Muscle layer of colon (tissue), 2 donors: ENCODE measurements around the gene CLN6.

Experiments used
- H3K27ac ChIP-seq: one replicate; pipeline ENCODE4 v1.7.0; 2013; ENCODE audit warnings: low read depth, mild to moderate bottlenecking, low read length, moderate library complexity
- H3K27me3 ChIP-seq, 2 donors: one replicate each; pipeline ENCODE4 v1.7.0; 2013; ENCODE audit warnings: low read length in 2 of 2, mild to moderate bottlenecking in 2 of 2; ENCODE audit not compliant: insufficient read depth in 2 of 2, control insufficient read depth in 1 of 2
- H3K36me3 ChIP-seq: one replicate; pipeline ENCODE4 v1.7.0; 2013; ENCODE audit warnings: mild to moderate bottlenecking, low read length; ENCODE audit not compliant: insufficient read depth
- H3K4me1 ChIP-seq: one replicate; pipeline ENCODE4 v1.7.0; 2013; ENCODE audit warnings: mild to moderate bottlenecking, low read length; ENCODE audit not compliant: insufficient read depth
- H3K4me3 ChIP-seq, 2 donors: one replicate each; pipeline ENCODE4 v1.7.0; 2013; ENCODE audit warnings: low read length in 2 of 2, low read depth in 1 of 2, mild to moderate bottlenecking in 1 of 2, moderate library complexity in 1 of 2
- H3K9ac ChIP-seq: one replicate; pipeline ENCODE4 v1.7.0; 2013; ENCODE audit warnings: low read length
- H3K9me3 ChIP-seq: one replicate; pipeline ENCODE4 v1.7.0; 2013; ENCODE audit warnings: mild to moderate bottlenecking, low read length
- donor health status: abdominal sarcoma.
- donor health status: Adenocarcinoma of cecum.

CLN6 gene

DNA sequence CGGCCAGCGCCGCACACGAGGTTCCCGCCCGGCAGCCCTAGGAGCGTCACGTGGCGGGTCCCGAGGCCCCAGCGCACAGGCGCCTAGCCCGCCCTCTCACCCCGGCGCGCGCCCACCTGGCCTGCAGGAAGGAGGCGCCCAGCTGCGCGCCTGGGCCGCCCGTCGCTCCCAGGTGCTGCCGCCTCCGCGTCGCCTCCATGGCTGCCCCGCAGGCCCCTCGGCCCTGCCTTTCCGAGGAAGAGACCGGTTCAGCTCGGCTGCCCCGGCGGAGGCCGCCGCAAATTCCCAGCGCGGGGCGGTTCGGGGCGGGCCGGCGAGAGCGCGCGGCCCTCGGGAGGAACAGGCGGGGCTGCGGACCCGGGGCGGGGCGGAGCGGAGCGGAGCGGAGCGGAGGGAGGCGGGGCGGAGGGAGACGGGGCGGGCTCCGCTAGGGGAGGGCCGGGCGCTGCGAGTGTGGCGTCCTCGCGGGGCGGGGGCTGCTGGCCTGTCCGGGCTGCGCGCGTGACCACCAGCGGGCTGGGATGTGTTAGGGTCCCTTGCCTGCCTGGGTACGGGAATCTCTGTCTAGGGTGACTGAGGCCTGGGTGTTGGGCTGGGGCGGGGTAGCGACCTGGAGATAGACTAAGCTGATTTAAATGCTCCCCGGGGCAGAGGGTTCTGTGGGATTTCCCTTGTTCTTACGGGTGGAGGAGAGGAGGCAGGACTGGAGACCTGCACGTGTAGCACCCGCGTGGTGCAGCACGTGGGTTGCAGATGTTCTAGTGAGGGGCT, at the start of gene CLN6:
TSS of gene CLN6 (minus strand) at position 343 of the 771 bp plus-strand sequence. CDS start at position 199, 144 bp downstream.
- Histone ChIP-seq H3K9me3 (no peaks in the 10 kb centered on the region), H3K9ac (peak within 1 kb of the TSS; percentile 64), H3K27ac (peak within 1 kb of the TSS; percentile 80), H3K36me3 (no peaks in the 10 kb centered on the region), H3K27me3 (no peaks in the 10 kb centered on the region), H3K4me3 (peak within 1 kb of the TSS; percentile 77), H3K4me1 (peaks cover 17% of the 10 kb centered on the region)

DNA sequence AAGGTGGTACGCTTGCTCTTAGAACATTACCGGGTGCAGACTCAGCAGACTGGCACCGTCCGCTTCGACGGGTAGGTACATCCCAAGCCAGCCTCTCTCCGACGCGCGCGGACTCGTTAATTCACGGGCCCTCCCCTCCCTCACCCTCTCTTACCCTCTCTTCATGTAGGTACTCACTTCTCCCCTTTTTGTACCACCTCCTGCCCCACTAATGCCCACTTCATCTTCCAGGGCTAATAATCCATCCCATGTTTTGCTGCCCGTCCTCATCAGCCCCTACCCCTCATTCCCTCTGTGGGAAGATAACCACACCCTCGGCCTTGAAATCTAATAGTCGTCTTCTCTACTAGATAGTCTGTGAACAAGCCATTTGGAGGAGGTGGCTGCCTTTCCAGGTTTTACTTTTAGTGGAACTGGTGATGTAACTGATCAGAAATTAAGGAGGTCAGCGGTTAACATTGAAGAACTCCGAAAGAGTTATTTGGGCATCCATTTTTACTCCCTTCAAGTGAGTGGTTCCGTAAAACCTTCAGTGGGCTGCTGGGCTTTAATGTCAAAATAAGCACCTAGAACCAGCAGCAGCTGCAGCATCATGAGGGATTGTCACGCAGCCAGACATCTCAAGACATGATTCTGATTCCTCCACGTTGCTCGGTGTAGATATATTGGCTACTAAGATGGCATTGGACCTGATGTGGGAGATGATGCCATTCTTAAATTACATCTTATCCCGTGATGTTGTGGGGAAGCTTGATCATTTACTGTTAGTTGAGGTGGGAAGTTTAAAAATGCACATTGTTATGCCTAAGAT, 49.3 kb upstream of the CLN6 start:
- H3K27ac ChIP-seq = peak overlapping the region; percentile 91
- no peaks in the 10 kb centered on the region for H3K9me3 ChIP-seq
- no peaks in the 10 kb centered on the region for H3K36me3 ChIP-seq
- H3K4me1 ChIP-seq = peaks cover 39% of the 10 kb centered on the region
- peak overlapping the region; percentile 96 to 97 for H3K4me3 ChIP-seq
- H3K27me3 ChIP-seq = no peaks in the 10 kb centered on the region
- peak overlapping the region; percentile 97 for H3K9ac ChIP-seq

GRCh38 chr15:68278345-68278594, 48.7 kb upstream of the CLN6 start:
- H3K9ac ChIP-seq = peak overlapping the region; percentile 97
- no peaks in the 10 kb centered on the region for H3K36me3 ChIP-seq
- H3K4me3 ChIP-seq = peak overlapping the region; percentile 96 to 97
- peaks cover 39% of the 10 kb centered on the region for H3K4me1 ChIP-seq
- H3K27me3 ChIP-seq = no peaks in the 10 kb centered on the region
- H3K27ac ChIP-seq = peak overlapping the region; percentile 91
- H3K9me3 ChIP-seq = no peaks in the 10 kb centered on the region

DNA sequence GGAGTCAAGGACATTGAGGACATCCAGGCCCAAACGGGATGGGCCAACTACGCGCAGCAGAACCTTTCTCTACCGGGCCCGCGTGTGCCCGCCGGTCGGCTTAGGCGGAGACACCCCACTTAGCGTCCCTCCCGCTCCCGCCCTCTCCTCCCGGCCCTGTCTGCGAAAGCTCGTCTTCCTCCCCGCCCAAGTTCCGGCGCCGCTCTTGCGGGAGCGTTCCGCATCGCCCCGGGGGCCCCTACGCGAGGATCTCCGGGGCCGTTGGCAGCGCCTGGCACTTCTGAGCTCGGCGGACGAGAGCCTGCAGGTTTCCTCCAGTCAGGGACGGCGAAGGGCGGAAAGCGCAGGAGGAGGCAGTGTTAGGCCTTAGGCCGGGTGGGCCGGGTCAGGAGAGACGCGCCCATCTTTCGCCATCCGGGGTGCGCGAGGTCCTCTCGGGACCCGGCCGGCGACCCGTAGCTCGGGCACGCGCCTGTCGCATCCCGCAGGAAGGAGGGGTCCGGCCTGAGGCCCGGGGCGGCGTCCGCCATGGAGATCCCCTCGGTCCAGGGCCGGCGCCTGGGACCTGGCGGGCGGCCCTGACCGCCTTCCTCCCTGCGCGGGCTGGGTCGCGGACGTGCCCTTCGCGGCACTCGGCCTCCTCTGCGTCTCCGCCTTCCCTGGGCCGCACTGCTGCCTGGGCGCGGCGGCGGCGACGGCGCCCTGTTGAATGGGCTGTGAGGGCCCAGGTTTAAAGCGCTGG, 48.2 kb upstream of the CLN6 start, which contains the start of gene FEM1B:
TSS of gene FEM1B (plus strand) at position 143 of the 742 bp plus-strand sequence. CDS start 673 bp downstream, outside the sequence.
- Histone ChIP-seq H3K4me3 (peak within 1 kb of the TSS; percentile 96 to 97), H3K9me3 (no peaks in the 10 kb centered on the region), H3K9ac (peak within 1 kb of the TSS; percentile 97), H3K27ac (peak within 1 kb of the TSS; percentile 91), H3K36me3 (no peaks in the 10 kb centered on the region), H3K4me1 (peaks cover 39% of the 10 kb centered on the region), H3K27me3 (no peaks in the 10 kb centered on the region)

GRCh38 chr15:68277131-68277602, 47.6 kb upstream of the CLN6 start:
- peak overlapping the region; percentile 97 for H3K9ac ChIP-seq

DNA sequence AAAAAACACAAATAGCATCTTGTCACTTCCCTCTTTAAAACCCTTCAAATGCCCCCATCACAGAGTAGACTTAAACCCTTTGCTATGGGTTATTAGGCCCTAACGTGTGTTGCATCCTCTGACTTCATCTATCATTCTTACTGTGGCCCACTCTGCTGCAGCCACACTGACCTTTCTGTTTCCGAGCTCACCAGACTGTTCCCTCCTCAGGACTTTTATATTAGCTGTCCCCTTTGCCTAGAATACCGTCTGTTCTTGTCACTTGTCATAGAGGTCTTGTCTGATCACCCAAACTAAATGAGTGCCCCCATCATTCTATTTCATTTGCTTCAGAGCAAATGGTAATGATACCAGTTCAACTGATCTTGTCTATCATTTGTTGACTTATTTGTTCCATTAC, 47.1 kb upstream of the CLN6 start:
- no peaks in the 10 kb centered on the region for H3K27me3 ChIP-seq
- H3K36me3 ChIP-seq = no peaks in the 10 kb centered on the region
- H3K27ac ChIP-seq = peak overlapping the region; percentile 91
- H3K9me3 ChIP-seq = no peaks in the 10 kb centered on the region
- peak overlapping the region; percentile 97 for H3K9ac ChIP-seq
- peak overlapping the region; percentile 96 to 97 for H3K4me3 ChIP-seq
- peaks cover 40% of the 10 kb centered on the region for H3K4me1 ChIP-seq

More at GRCh38 chr15:68277131-68277602, 47.6 kb upstream of the CLN6 start:
- Histone ChIP-seq H3K4me1 (peaks cover 39% of the 10 kb centered on the region), H3K4me3 (peak overlapping the region; percentile 96 to 97), H3K27ac (peak overlapping the region; percentile 91), H3K27me3 (no peaks in the 10 kb centered on the region), H3K36me3 (no peaks in the 10 kb centered on the region), H3K9me3 (no peaks in the 10 kb centered on the region)

DNA sequence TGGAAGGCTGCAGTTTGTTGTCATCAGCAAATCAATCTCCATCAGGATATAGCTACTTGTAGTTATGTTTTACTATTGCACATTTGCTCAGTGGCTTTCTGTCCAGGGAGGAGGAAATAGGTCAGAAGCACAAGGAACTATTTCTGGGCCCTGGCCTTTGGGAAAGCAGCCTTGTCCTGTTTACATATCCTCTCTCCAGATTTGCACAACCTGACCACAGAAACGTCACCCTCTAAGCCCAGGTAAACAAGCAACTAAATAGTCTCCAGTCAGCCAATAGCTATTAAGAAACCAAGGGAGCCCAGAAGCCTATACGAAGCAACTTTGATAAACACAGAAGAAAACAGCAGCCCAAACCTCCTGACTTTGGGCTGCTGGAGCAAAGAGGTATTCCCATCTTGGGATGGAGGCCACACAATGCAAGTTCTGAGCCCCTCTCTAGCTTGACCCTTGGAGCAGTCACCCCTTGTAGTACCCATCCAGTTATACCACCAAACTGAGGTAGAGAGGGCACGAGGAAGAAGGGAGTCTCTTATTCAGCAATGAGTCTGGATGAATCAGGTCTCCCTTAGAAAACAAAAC, 45.7 kb upstream of the CLN6 start:
- Histone ChIP-seq H3K27me3 (no peaks in the 10 kb centered on the region), H3K27ac (peak overlapping the region; percentile 91), H3K36me3 (no peaks in the 10 kb centered on the region), H3K4me1 (peaks cover 30% of the 10 kb centered on the region), H3K4me3 (no peak overlapping the region), H3K9ac (no peak overlapping the region), H3K9me3 (no peaks in the 10 kb centered on the region)

DNA sequence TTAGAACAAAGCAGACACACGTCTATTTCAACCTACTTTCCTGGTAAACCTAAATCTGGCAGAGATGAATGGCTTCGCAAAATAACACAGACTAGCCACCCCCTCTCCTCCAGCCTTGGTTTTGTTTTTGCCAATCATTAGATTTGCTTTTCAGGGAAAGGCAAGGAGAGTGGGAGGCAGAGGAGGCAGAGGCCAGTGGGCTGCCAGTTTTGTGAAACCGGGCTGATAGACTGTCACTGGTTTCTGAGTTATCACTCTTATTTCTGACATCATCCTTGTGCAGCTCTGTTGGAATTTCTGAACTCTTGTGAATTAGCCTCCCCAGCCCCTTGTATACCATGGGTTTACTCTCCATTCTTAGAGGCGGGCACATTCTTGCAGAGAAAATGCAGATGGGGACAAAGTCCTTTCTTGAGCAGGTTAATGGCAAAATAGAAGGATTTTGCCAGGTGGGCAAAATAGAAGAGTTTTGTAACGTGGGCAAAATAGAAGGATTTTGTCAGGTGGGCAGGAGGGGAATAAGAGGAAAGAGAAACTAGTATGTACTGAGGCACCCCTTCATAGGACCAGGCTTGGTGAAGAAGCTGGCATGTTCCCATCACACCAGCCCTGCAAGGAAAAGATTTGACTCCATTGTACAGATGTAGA, 44.8 kb upstream of the CLN6 start:
- Histone ChIP-seq H3K4me3 (no peak overlapping the region), H3K4me1 (peaks cover 23% of the 10 kb centered on the region), H3K9ac (no peak overlapping the region), H3K36me3 (no peaks in the 10 kb centered on the region), H3K9me3 (no peaks in the 10 kb centered on the region), H3K27ac (no peak overlapping the region), H3K27me3 (no peaks in the 10 kb centered on the region)

GRCh38 chr15:68272721-68273271, 43.3 kb upstream of the CLN6 start:
- Histone ChIP-seq H3K4me3 (no peak overlapping the region), H3K9ac (peak overlapping the region; percentile 3), H3K9me3 (no peaks in the 10 kb centered on the region), H3K27me3 (no peaks in the 10 kb centered on the region), H3K4me1 (peaks cover 23% of the 10 kb centered on the region), H3K27ac (peak overlapping the region; percentile 45), H3K36me3 (no peaks in the 10 kb centered on the region)

DNA sequence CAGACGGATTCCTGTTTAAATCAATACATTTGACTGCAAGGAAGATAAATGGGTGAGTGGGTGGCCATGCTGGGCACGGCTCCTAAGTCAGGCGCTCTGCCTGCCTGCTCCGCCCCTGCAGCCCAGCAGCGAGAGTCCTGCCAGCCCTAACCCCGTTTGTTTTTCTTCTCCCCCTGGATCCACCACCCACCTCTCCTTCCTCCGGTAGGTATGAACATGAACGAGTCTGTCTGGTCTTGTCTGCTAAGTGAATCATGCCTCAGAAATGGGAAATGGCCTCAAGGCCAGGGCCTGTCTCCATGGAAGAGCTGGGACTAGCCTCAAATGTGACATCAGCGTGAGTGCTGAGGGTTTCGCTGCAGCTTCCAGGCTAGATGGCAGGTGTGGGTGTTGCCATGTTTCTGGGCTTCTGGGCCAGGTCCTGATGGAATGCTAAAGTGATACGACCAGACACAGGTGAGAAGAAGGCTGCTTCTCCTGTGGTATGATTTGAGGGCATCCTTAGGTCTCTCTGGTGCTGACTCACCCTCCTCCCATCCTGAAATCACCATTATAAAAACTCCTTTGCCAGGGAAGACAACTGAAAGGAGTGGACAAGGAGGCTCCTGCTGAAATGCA, 42.4 kb upstream of the CLN6 start:
- Histone ChIP-seq H3K9me3 (no peaks in the 10 kb centered on the region), H3K27ac (peak overlapping the region; percentile 77), H3K36me3 (no peaks in the 10 kb centered on the region), H3K4me1 (peaks cover 23% of the 10 kb centered on the region), H3K4me3 (peak overlapping the region in 1 of 2 donors; percentile 28), H3K9ac (peak overlapping the region; percentile 3), H3K27me3 (no peaks in the 10 kb centered on the region)
